ENCODE results near the gene MPPED2.

MPPED2 gene

GRCh38 chr11:30508594-30508993, 77.6 kb downstream of the MPPED2 start:
- DNase-seq (ENCODE audit: low read depth), result no peak
- no peak for TF ChIP-seq CTCF (conservative IDR thresholded peaks at IDR 0.05; ENCODE audit: control insufficient read depth, insufficient read depth, low read depth, low read length)
- no peak overlapping the region for H3K4me3 ChIP-seq (ENCODE audit: control insufficient read depth, low read depth, low read length)

GRCh38 chr11:30505603-30506002, 80.5 kb downstream of the MPPED2 start:
- DNase-seq (ENCODE audit: low read depth), result no peak
- no peak overlapping the region for H3K4me3 ChIP-seq (ENCODE audit: control insufficient read depth, low read depth, low read length)
- TF ChIP-seq CTCF (conservative IDR thresholded peaks at IDR 0.05; ENCODE audit: control insufficient read depth, insufficient read depth, low read depth, low read length), result no peak

- DNase-seq (ENCODE audit: low read depth), result no peak
- TF ChIP-seq CTCF (conservative IDR thresholded peaks at IDR 0.05; ENCODE audit: control insufficient read depth, insufficient read depth, low read depth, low read length), result no peak
- no peak overlapping the region for H3K4me3 ChIP-seq (ENCODE audit: control insufficient read depth, low read depth, low read length)
Observed at GRCh38 chr11:30504468-30504867, 81.7 kb downstream of the MPPED2 start.

GRCh38 chr11:30503156-30503555, 83.0 kb downstream of the MPPED2 start:
- no peak for TF ChIP-seq CTCF (conservative IDR thresholded peaks at IDR 0.05; ENCODE audit: control insufficient read depth, insufficient read depth, low read depth, low read length)
- H3K4me3 ChIP-seq (ENCODE audit: control insufficient read depth, low read depth, low read length), result no peak overlapping the region
- no peak for DNase-seq (ENCODE audit: low read depth)

- DNase-seq (ENCODE audit: low read depth), result no peak
- no peak overlapping the region for H3K4me3 ChIP-seq (ENCODE audit: control insufficient read depth, low read depth, low read length)
- no peak for TF ChIP-seq CTCF (conservative IDR thresholded peaks at IDR 0.05; ENCODE audit: control insufficient read depth, insufficient read depth, low read depth, low read length)
Observed at GRCh38 chr11:30502305-30502704, 83.8 kb downstream of the MPPED2 start.

GRCh38 chr11:30501744-30502143, 84.4 kb downstream of the MPPED2 start:
- no peak overlapping the region for H3K4me3 ChIP-seq (ENCODE audit: control insufficient read depth, low read depth, low read length)
- TF ChIP-seq CTCF (conservative IDR thresholded peaks at IDR 0.05; ENCODE audit: control insufficient read depth, insufficient read depth, low read depth, low read length), result no peak
- DNase-seq (ENCODE audit: low read depth), result no peak

GRCh38 chr11:30499940-30500339, 86.2 kb downstream of the MPPED2 start:
- H3K4me3 ChIP-seq (ENCODE audit: control insufficient read depth, low read depth, low read length), result no peak overlapping the region
- TF ChIP-seq CTCF (conservative IDR thresholded peaks at IDR 0.05; ENCODE audit: control insufficient read depth, insufficient read depth, low read depth, low read length), result no peak
- no peak for DNase-seq (ENCODE audit: low read depth)
